Activated CD8-positive, alpha-beta memory T cell treated with anti-CD3 and anti-CD28 coated beads, Interleukin-2, amount 10 ng/mL, durations not matched to agents 7 days and 5 days (primary cell): ENCODE data around the gene NRP1. TPM values are rescaled to one million over a fixed set of nuclear protein-coding genes. Genes with fewer than 3 reads are reported as not detected.

ENCODE experiments used
- ATAC-seq: fragments of 150-1000 bp; cut with Tn5 transposase; one replicate; pipeline ENCODE4 v1.10.0; 2021; ENCODE audit warnings: moderate library complexity
- CTCF ChIA-PET: fragments of 350-600 bp; sonication (Branson Sonifier 250); formaldehyde crosslinking; loops from one replicate; lab custom pipeline; 2021; ENCODE audit warnings: antibody characterized with exemption; lab: Charles Lee
- DNase-seq: peaks from one replicate; pipeline ENCODE4 v3.0.0-alpha.2; 2020
- H3K27ac Mint-ChIP-seq: one replicate; pipeline ENCODE4 v1.8.0; 2021; ENCODE audit warnings: mild to moderate bottlenecking, mixed read lengths
- H3K27me3 Mint-ChIP-seq: one replicate; pipeline ENCODE4 v1.8.0; 2021; ENCODE audit warnings: mixed read lengths
- H3K36me3 Mint-ChIP-seq: one replicate; pipeline ENCODE4 v1.8.0; 2021; ENCODE audit warnings: mild to moderate bottlenecking, mixed read lengths
- H3K4me1 Mint-ChIP-seq: one replicate; pipeline ENCODE4 v1.8.0; 2021; ENCODE audit warnings: mixed read lengths
- H3K4me3 Mint-ChIP-seq: one replicate; pipeline ENCODE4 v1.8.0; 2021; ENCODE audit warnings: mild to moderate bottlenecking, moderate library complexity, mixed read lengths
- H3K9me3 Mint-ChIP-seq: one replicate; pipeline ENCODE4 v1.8.0; 2022; ENCODE audit warnings: low read depth, mixed read lengths
- total RNA-seq, 2 experiments: library from RNA; stranded (reverse); gene quantifications; one replicate each; pipeline ENCODE4 v1.2.3, GENCODE V29; 2021

Gene NRP1
- total RNA-seq, 2 experiments from 2014 or later, result 0.55 to 2.0 TPM

DNA sequence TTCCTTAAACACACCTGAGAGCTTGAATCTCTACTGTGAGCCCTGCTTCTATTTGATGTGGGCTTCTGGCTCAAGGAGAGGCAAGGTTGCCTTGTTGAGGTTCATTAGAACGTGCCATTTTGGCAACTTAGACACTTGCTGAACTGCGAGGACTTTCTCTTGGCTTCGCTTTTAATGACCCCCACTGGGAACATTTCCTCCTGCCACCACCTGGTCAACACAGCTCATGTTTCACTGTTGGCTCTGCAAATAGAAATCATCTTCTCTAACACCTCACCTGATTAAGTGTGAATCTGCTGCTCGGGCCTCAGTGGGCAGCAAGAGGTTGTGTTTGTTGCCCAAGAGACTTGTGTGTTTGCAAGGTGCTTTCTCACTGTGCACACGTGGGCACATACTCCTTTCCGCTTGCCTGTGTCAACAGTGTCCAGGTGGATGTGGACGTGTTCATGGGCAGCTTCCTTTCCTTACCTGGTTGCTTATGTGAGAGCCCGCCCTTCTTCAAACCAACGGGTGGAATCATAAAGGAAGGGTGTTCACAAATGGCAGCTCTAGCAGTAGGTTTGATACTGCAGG is 147.0 kb downstream of the NRP1 start:
- Mint-ChIP-seq H3K9me3 (no peaks in the 10 kb centered on the region), H3K27me3 (peaks cover 10% of the 10 kb centered on the region), H3K4me1 (no peaks in the 10 kb centered on the region), H3K27ac (no peak overlapping the region), H3K36me3 (no peaks in the 10 kb centered on the region), H3K4me3 (no peak overlapping the region)
- CTCF ChIA-PET, result no interaction called here
- no peak for DNase-seq
- no peak for ATAC-seq

DNA sequence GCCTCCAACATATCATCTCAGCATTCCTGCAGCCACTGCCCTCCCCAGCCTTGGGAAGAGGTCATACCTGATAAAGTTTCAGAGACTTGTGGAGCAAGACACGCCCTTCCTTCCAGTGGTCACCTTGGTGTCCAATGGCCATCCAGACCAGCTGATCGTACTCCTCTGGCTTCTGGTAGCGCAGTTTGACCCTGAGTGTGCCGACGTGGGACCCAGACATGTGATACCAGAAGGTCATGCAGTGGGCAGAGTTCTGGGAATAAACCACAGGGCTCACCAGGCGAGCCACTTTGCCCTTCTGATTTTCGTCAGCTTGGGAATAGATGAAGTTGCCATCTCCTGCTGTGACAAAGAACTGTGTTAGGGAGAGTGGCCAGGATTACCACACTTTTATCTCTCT is 148.3 kb downstream of the NRP1 start:
- H3K27me3 Mint-ChIP-seq, result peaks cover 5% of the 10 kb centered on the region
- CTCF ChIA-PET, result no interaction called here
- no peaks in the 10 kb centered on the region for H3K4me1 Mint-ChIP-seq
- no peak overlapping the region for H3K27ac Mint-ChIP-seq
- H3K4me3 Mint-ChIP-seq, result no peak overlapping the region
- no peaks in the 10 kb centered on the region for H3K9me3 Mint-ChIP-seq
- no peaks in the 10 kb centered on the region for H3K36me3 Mint-ChIP-seq
- ATAC-seq (no peak), DNase-seq (no peak)

DNA sequence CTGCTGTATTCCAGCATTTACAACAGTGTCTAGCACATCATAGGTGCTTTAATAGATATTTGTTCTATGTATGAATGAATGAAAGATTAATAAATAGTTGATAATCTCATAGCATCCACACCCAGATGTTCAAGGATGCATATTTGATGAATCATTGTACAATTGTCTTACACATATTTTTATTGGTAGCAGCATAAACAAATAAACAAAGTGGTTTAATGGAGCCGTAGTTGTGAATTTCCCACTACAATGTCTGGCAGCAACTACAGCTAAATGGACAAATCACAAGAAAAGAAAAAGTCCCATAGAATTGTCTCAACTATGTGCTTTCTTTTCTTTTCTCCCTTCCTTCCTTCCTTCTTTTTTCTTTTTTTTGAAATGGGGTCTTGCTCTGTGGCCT is 150.8 kb downstream of the NRP1 start:
- DNase-seq (no peak), ATAC-seq (no peak)
- Mint-ChIP-seq H3K27ac (no peak overlapping the region), H3K36me3 (no peaks in the 10 kb centered on the region), H3K9me3 (no peaks in the 10 kb centered on the region), H3K4me1 (no peaks in the 10 kb centered on the region), H3K4me3 (no peak overlapping the region), H3K27me3 (peaks cover 7% of the 10 kb centered on the region)
- CTCF ChIA-PET, result no interaction called here

DNA sequence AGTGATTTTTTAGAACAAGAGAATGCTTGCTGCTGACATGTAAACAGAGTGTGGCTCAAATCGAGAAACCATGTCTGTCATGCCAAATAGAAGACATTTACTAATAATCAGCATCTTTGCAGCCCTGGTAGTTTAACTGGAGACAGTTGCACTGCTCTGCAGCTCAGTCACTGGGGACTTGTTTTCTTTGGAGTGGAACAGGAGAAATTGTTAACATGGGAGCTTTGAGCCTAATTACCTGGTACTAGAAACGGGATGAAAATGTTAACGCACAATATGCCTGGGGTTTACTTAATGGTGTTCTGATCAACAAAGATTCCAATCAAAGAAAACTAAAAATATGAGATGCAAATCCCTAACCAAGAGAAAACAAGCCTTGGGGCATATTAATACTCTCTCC is 153.5 kb downstream of the NRP1 start:
- no peak for ATAC-seq
- CTCF ChIA-PET, result no interaction called here
- no peak overlapping the region for H3K4me3 Mint-ChIP-seq

DNA sequence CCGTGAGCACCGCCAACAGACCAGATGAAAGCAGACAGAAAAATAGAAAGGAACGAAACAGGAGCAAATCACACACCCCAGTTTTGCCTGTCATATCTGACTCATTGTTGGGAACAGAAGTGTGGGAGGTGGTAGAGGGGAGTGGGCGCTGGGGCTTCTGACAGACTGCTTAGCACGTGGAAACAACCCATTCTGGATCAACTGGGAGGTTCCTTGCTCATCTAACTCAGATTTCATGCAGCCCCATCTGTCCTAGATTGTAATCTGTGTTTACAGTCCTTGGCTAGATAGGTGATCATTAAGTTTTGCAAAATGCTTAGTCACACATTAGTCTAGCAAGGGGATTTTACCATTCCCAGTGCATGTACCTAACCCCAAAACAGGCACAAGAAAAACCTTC is 154.1 kb downstream of the NRP1 start:
- no peak overlapping the region for H3K4me3 Mint-ChIP-seq
- no peak for DNase-seq
- H3K27me3 Mint-ChIP-seq, result peaks cover 16% of the 10 kb centered on the region
- no peaks in the 10 kb centered on the region for H3K9me3 Mint-ChIP-seq
- no peak overlapping the region for H3K27ac Mint-ChIP-seq
- ATAC-seq, result no peak
- CTCF ChIA-PET, result no interaction called here
- H3K4me1 Mint-ChIP-seq, result no peaks in the 10 kb centered on the region
- H3K36me3 Mint-ChIP-seq, result no peaks in the 10 kb centered on the region

More for the DNA sequence above, 153.5 kb downstream of the NRP1 start:
- DNase-seq, result no peak
- Mint-ChIP-seq H3K4me1 (no peaks in the 10 kb centered on the region), H3K27me3 (peaks cover 17% of the 10 kb centered on the region), H3K27ac (no peak overlapping the region), H3K36me3 (no peaks in the 10 kb centered on the region), H3K9me3 (no peaks in the 10 kb centered on the region)

DNA sequence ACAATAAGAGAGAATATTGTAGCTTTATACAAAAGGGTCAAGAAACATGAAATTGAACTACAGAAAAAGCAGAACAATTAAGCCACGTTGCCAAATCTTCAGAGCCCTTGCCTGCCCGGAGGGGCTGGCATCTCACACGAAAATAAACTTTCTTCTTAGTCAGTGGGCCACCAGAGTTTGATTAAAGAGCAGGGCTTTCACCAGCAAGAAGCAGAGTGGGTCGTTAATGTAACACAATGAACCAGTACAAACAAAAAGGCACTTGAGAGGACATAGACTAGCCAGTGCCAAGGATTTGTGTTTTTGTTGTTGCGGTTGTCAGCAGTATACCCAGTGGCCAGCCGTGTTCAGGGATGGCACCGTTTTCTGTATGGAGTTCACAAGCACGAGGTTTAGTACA is 155.4 kb downstream of the NRP1 start:
- DNase-seq, result no peak
- Mint-ChIP-seq H3K4me3 (no peak overlapping the region), H3K27me3 (peaks cover 20% of the 10 kb centered on the region), H3K9me3 (no peaks in the 10 kb centered on the region), H3K36me3 (no peaks in the 10 kb centered on the region), H3K4me1 (no peaks in the 10 kb centered on the region), H3K27ac (no peak overlapping the region)
- CTCF ChIA-PET, result no interaction called here
- no peak for ATAC-seq

DNA sequence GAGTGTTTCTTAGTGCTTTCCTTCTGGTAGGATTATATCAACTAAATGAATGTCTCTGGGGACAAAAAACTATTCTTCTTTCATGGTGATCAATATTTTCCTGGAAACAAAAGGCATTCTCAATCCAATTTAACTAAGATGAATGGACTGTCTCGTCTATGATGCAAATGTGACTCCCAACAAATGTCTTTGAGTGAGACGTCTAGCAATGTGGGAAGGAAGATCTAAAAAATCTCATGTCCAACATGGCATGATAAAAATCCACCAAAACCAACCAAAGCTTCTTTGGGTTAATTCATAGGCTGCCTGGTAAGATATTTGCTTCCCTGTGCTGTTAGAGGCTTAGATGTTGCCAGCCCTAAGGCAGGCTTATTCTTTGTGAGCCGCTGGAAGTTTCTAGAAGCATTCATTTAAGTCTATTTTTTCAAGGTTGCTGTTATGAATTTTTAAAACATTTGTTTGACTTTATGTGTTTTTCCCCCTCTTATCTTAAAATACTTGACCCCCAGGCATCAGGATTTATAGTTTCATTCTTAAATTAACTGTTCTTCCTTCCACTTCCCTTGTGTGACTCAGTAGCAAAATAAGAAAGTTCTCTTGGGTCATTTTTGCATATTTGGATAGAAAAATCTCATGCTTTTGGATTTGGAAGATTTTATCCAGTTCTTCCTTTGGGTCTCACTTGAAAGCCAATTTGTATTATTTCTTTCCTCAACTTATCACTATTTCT is 156.3 kb downstream of the NRP1 start:
- Mint-ChIP-seq H3K4me1 (no peaks in the 10 kb centered on the region), H3K9me3 (no peaks in the 10 kb centered on the region), H3K36me3 (no peaks in the 10 kb centered on the region), H3K27me3 (peaks cover 20% of the 10 kb centered on the region), H3K27ac (no peak overlapping the region), H3K4me3 (no peak overlapping the region)
- ATAC-seq (no peak), DNase-seq (no peak)
- CTCF ChIA-PET, result no interaction called here

DNA sequence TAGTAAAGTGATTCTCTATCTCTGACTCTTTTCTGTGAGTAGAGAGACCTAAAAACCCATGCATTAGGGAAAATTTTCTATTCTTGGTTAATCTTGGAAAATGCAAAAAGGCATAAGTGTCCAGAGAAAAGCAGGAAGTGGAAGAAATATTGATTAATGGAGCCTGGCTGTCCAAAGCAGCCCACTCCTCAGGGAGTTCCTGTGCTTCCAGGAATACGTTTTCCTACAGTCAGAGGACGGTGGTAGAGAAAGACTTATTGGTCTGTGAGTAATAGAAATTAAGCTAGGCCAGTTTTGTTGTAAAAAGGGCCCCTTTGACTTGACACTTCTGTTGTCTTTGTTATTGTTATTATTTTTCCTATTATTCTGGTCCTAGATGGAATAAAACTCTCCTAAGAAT is 157.8 kb downstream of the NRP1 start:
- Mint-ChIP-seq H3K27ac (no peak overlapping the region), H3K27me3 (peaks cover 20% of the 10 kb centered on the region), H3K36me3 (no peaks in the 10 kb centered on the region), H3K4me3 (no peak overlapping the region), H3K9me3 (no peaks in the 10 kb centered on the region), H3K4me1 (no peaks in the 10 kb centered on the region)
- no peak for ATAC-seq
- CTCF ChIA-PET, result no interaction called here
- DNase-seq, result no peak

DNA sequence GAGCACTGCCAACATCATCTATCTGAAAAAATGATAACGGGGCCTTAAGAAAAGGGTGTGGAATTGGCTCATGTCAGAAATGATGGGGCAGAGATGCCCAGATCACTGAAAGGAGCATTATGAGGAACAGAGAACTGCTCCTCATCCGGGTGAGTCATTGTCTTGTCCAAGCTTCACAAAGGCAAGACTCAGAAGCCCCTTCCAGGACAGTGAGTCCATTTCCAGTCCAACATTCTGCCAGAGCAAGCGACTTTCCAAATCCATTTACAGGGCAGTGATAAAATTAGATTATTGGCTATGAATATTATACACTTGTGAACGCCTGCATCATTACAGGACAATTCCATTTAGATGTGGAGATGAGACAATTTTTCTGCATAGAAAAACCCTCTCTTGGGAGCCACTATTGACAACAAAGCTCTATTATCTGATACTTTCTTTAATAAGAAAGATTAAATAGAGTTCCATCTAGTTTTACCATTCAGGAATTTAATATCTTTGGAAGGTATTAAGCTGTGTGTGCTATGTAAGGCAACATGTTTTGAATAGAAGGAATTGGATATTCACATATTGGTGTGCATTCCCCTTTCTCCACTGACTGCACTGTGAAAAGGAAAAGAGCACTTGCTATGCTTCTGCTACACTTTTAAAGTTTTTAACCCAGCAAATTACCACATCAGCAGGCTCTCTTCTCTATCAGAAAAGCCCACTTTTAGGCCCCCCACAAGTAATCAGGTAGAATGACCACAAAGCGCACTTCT is 159.6 kb downstream of the NRP1 start:
- H3K4me3 Mint-ChIP-seq, result no peak overlapping the region
- H3K27ac Mint-ChIP-seq, result no peak overlapping the region
- no peaks in the 10 kb centered on the region for H3K9me3 Mint-ChIP-seq
- DNase-seq (no peak), ATAC-seq (no peak)
- CTCF ChIA-PET, result interaction anchor here (0.7 kb wide), 1 partner anchor 19 kb away, joined by 3 read pairs; no protein-coding TSS in a partner anchor
- peaks cover 20% of the 10 kb centered on the region for H3K27me3 Mint-ChIP-seq
- no peaks in the 10 kb centered on the region for H3K36me3 Mint-ChIP-seq
- no peaks in the 10 kb centered on the region for H3K4me1 Mint-ChIP-seq

DNA sequence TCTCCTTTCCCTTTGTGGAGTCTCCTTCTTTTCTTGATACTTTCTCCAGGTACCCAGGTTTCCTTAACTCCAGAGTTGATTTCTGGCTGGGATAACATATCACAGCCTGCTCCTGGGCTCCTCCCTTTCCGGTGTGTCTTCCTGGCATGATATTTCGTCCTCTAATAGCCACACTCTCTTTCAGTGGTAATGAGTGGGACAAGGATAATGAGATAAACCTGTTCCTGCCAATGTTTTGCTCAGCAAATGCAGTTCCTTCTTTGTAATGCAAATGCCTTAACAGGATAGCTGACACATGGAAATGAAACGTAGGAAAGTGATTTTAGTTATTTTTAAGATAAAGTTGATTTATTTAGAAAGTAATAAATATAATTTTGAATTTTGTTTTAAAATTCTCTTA is 168.6 kb downstream of the NRP1 start:
- Mint-ChIP-seq H3K27me3 (peaks cover 3% of the 10 kb centered on the region), H3K9me3 (no peaks in the 10 kb centered on the region), H3K4me1 (no peaks in the 10 kb centered on the region), H3K4me3 (no peak overlapping the region), H3K36me3 (no peaks in the 10 kb centered on the region), H3K27ac (no peak overlapping the region)
- CTCF ChIA-PET, result no interaction called here
- ATAC-seq, result no peak
- DNase-seq, result no peak

DNA sequence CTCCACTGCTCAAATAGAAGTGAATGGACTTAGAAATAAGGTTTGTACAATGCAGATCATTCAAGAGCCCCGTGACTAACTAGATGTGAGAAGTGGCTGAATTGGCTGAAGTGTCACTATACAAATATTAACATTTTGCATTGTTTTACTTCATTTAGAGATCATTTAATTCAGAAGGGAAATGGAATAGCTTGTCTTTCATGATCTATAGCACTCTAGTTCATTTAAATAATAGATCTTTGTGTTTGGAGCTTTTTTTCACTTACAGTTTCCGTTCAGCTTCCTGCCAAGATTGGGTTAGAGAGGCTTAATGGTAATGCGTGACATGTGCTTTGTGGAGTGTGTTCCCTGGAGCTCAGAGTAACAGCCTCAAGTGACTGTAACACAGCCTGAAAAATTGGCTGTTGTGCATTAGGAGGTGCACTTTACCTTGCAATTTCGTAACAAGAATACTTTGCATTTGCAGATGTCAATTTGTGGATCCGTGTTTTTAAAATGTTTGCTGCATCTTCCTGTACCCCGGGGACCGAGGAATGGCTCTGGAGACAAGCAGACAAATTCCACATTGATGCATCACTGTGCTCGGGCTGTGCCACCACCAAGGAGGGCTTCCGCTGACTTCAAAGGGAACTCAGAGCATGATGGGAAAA is 170.3 kb downstream of the NRP1 start:
- no peak for DNase-seq
- no peak for ATAC-seq
- Mint-ChIP-seq H3K4me1 (no peaks in the 10 kb centered on the region), H3K27me3 (peaks cover 3% of the 10 kb centered on the region), H3K4me3 (no peak overlapping the region), H3K27ac (no peak overlapping the region), H3K36me3 (no peaks in the 10 kb centered on the region), H3K9me3 (no peaks in the 10 kb centered on the region)
- CTCF ChIA-PET, result no interaction called here

DNA sequence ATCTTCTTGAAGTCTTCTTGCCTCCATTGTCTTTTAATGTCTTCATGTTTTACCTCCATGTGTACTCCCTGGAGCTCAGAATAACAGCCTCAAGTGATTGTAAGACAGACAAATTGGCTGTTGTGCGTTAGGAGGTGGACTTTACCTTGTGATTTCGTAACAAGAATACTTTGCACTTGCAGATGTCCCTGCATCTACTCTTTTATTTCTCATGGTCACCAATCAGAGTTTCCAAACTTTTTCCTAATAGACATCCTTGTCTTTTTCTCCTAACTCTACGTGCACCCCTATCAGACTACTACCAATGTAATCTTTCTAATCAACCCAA is 172.3 kb downstream of the NRP1 start:
- CTCF ChIA-PET, result no interaction called here
- H3K27ac Mint-ChIP-seq, result no peak overlapping the region

DNA sequence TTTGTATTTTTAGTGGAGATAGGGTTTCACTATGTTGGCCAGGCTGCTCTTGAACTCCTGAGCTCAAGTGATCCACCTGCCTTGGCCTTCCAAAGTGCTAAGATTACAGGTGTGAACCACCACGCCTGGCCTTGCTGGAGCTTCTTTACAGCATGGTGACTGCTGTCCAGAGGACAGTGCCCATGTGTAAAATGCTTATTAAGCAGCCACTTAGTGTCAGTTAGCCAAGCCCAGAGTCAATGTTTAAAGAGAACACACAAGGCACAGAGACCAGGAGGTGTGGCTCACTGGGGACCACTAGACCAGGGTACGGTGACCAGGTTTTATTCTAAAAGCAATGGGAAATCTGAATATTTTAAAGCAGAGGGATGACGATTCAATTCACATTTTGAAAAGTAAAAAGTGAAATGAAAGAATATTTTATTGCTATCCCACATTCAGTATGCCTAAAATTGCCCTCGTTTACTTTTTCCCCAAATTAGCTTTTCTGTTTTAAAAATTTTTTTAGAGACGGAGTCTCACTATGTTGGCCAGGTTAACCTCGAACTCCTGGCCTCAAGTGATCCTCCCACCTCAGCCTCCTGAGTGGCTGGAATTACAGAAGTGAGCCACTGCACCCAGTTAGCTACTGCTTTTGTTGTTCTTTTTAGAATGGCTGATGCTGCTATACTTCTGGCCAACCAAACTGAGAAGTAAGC is 172.8 kb downstream of the NRP1 start:
- Mint-ChIP-seq H3K9me3 (no peaks in the 10 kb centered on the region), H3K36me3 (no peaks in the 10 kb centered on the region), H3K27me3 (peaks cover 3% of the 10 kb centered on the region), H3K27ac (no peak overlapping the region), H3K4me3 (no peak overlapping the region), H3K4me1 (no peaks in the 10 kb centered on the region)
- CTCF ChIA-PET, result no interaction called here
- DNase-seq, result no peak
- ATAC-seq, result no peak

More for the DNA sequence above, 172.3 kb downstream of the NRP1 start:
- no peaks in the 10 kb centered on the region for H3K9me3 Mint-ChIP-seq
- H3K27me3 Mint-ChIP-seq, result peaks cover 3% of the 10 kb centered on the region
- H3K36me3 Mint-ChIP-seq, result no peaks in the 10 kb centered on the region
- H3K4me1 Mint-ChIP-seq, result no peaks in the 10 kb centered on the region
- H3K4me3 Mint-ChIP-seq, result no peak overlapping the region
- no peak for ATAC-seq
- DNase-seq, result no peak
